Activated T-helper 17 cell treated with anti-CD3 and anti-CD28 coated beads, Interleukin-2, amount 50 U/mL, for 72 hours (primary cell): ENCODE data around the gene TTLL13. TPM values are rescaled to one million over a fixed set of nuclear protein-coding genes. Genes with fewer than 3 reads are reported as not detected.

ENCODE experiments used
- ATAC-seq: fragments of 150-1000 bp; cut with Tn5 transposase; replicated peaks from 2 replicates; pipeline ENCODE4 v1.10.0; 2021; ENCODE audit warnings: mild to moderate bottlenecking, moderate library complexity
- H3K27ac Mint-ChIP-seq: one replicate; pipeline ENCODE4 v1.8.0; 2022; ENCODE audit warnings: mixed read lengths
- H3K27me3 Mint-ChIP-seq: one replicate; pipeline ENCODE4 v1.8.0; 2022; ENCODE audit warnings: mixed read lengths
- H3K36me3 Mint-ChIP-seq: one replicate; pipeline ENCODE4 v1.8.0; 2022; ENCODE audit warnings: low read depth, mild to moderate bottlenecking, mixed read lengths
- H3K4me1 Mint-ChIP-seq: one replicate; pipeline ENCODE4 v1.8.0; 2022; ENCODE audit warnings: mixed read lengths
- H3K4me3 Mint-ChIP-seq: one replicate; pipeline ENCODE4 v1.8.0; 2022; ENCODE audit warnings: mild to moderate bottlenecking, mixed read lengths
- H3K9me3 Mint-ChIP-seq: one replicate; pipeline ENCODE4 v1.8.0; 2022; ENCODE audit warnings: mixed read lengths
- total RNA-seq, 2 donors: library from RNA; stranded (reverse); gene quantifications; one replicate each; pipeline ENCODE4 v1.2.3, GENCODE V29; 2022

Gene TTLL13
- total RNA-seq, 2 donors from 2014 or later, result 1.3 TPM; not detected in 1

DNA sequence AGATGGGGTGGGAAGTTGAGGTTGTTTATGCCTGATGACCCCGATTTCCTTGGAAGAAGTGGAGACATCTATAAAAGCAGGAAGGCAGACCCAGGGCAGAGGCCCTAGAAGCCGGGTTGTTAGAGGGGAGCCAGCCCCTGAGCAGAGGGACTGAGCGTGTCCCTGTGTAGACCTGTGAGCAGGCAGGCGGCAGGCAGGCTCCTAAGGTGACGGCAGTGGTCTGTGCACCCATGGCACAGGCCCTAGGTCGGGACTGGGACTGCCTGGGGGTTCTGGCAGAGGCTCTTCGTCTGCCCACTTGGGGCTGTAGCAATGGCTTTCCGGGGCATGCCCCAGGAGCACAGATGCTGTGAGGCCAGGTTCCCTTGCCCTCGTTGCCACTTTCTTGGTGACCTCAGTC lies 38.3 kb upstream of the TTLL13 start:
- Mint-ChIP-seq H3K4me1 (peaks cover 18% of the 10 kb centered on the region), H3K27me3 (no peaks in the 10 kb centered on the region), H3K4me3 (peak overlapping the region; percentile 69), H3K27ac (peak overlapping the region; percentile 81), H3K9me3 (no peaks in the 10 kb centered on the region), H3K36me3 (peaks cover 14% of the 10 kb centered on the region)
- no peak for ATAC-seq

DNA sequence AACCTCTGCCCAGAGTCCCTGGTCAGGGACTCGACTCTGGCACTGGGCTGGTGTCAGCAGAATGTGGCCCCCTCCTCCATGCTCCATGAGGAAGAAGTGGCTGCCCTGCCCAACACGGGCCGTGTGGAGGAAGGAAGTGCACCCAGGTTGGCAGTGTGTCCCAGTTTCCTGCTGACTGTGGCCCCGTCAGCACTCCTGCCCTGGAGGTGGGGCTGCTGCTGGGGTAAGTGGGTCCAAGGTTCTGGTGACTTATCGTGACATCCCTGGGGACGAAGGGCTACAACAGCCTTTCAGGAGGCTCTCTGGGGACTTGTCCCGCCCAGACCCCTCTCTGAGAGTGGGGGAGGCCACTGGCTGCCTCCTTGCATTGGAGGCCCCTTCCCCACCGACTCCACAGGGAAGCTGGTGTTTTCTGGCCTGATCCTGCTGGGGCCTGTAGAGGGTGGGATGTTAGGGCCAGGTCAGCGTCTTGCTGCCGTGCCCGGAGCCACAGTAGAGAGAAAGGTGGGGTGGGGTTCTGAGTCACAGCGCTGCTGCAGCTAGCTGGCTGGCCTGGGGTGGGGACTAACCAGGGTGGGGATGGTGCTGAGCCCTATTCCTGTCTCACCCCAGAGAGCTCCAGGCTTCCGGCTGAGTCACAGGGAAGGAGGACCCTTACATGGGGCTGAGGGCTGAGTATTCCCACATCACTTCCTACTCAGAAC lies 37.8 kb upstream of the TTLL13 start:
- no peak for ATAC-seq
- Mint-ChIP-seq H3K36me3 (peaks cover 19% of the 10 kb centered on the region), H3K27me3 (no peaks in the 10 kb centered on the region), H3K4me3 (no peak overlapping the region), H3K9me3 (no peaks in the 10 kb centered on the region), H3K4me1 (peaks cover 22% of the 10 kb centered on the region), H3K27ac (no peak overlapping the region)

DNA sequence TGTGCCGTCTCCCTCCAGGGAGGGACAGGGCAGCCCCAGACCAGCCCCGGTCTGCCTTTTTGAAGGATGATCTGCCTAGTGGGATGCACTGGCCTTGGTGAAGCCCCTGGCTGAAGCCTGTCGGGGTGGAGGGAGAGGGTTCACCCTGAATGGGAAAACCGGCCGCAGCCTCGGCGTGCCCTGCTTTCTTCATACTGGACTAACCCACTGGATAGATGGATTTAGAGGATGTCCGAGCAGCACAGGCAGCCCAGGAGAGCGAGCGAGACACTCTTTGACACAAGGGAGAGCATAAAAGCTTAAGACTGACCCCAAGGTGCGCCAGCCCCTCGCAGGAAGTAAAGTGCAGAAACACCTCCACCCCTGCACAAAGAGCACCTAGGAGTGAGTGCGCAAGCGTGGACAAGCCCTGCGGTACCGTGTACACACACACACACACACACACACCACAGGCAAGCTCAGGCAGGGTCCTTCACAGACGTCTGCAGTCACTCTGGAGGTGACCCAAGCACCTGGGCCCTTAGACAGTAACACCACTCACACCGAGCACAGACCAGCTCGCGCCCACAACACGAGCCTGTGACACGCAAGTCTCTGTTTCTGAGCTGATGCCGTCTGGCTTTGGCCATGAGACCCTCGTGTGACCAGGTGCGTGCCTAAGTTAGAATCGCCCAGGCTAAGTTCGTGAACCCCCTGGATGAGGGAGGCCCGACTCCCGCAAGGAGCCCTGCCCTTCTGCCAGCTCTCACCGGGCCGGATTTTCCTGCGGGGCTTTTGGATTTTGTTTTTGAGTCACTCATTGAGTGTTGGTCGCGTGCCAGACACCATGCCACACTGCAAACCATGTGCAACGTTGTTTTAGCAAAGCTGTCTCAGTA lies 36.9 kb upstream of the TTLL13 start:
- Mint-ChIP-seq H3K4me3 (no peak overlapping the region), H3K9me3 (no peaks in the 10 kb centered on the region), H3K27me3 (no peaks in the 10 kb centered on the region), H3K36me3 (peaks cover 19% of the 10 kb centered on the region), H3K27ac (no peak overlapping the region), H3K4me1 (peaks cover 22% of the 10 kb centered on the region)
- no peak for ATAC-seq

GRCh38 chr15:90213122-90213817 lies 36.1 kb upstream of the TTLL13 start:
- no peak overlapping the region for H3K4me3 Mint-ChIP-seq
- H3K27me3 Mint-ChIP-seq, result no peaks in the 10 kb centered on the region
- H3K36me3 Mint-ChIP-seq, result peaks cover 19% of the 10 kb centered on the region
- H3K4me1 Mint-ChIP-seq, result peaks cover 22% of the 10 kb centered on the region
- ATAC-seq, result no peak
- H3K27ac Mint-ChIP-seq, result no peak overlapping the region
- H3K9me3 Mint-ChIP-seq, result no peaks in the 10 kb centered on the region

- Mint-ChIP-seq H3K4me1 (peaks cover 26% of the 10 kb centered on the region), H3K27ac (no peak overlapping the region), H3K4me3 (no peak overlapping the region), H3K27me3 (no peaks in the 10 kb centered on the region), H3K9me3 (no peaks in the 10 kb centered on the region), H3K36me3 (peaks cover 22% of the 10 kb centered on the region)
- no peak for ATAC-seq
Observed at GRCh38 chr15:90213818-90214204, 35.5 kb upstream of the TTLL13 start.

DNA sequence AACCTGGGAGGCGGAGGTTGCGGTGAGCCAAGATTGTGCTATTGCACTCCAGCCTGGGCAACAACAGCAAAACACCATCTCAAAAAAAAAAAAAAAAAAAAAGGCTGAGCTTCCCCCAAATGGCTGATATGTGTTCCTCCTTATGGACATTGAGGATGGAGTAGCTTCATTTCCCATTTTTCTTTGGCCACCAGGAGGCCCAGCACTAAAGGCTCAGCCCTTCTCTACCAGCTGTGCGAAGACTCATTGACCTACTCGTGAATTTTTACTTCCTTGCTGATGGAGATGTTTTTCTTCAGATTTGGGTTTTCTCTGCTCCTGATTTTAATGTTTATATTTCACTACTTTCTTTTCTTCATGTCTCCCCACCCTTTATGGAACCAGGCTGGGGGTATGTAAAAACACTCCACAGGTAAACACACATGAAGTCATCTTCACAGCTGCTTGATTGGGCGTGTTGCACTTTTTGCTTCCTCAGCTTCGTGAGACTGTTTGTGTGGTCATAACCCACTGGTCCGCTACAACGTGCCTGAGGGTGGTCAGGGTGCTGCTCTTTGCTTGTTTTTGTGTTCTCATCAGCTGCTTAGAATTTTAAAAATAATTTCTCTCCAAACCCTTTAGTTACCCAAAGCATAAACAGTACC lies 34.7 kb upstream of the TTLL13 start:
- ATAC-seq, result no peak
- Mint-ChIP-seq H3K27ac (no peak overlapping the region), H3K4me1 (peaks cover 26% of the 10 kb centered on the region), H3K9me3 (no peaks in the 10 kb centered on the region), H3K36me3 (peaks cover 26% of the 10 kb centered on the region), H3K27me3 (no peaks in the 10 kb centered on the region), H3K4me3 (no peak overlapping the region)

DNA sequence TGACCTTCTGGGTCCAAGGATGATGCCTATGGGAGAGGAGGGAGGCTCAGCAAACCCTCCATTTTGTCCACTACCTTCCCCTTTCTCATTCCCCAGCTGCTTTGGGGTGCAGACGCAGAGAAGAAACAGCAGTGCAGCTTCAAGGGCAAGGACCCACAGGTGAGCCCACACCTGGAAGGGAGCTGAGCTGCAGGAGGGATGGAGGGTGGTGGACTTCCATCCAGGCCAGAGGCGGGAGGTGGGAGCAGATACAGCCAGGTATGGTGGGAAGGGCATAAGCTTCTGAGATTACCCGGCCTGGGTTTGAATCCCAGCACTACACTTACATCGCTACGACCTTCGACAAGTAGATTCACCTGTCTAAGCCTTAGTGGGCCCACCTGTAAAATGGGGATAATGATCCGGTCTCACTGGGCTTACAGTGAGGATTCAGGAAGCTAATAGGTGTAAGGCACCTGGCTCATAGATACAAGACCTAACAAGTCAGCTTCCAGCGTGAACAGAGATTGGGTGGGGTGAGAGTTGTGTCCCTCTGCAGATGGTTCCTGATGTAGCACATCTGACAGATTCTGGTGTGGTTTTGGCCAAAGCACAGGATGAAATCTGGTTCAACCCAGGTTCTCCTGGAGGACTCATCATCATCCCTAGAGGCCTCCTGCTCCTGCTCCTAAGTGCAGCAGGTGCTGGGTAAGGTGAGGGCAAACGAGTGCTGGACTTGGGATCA lies 31.5 kb upstream of the TTLL13 start:
- ATAC-seq, result no peak
- peaks cover 14% of the 10 kb centered on the region for H3K36me3 Mint-ChIP-seq
- H3K4me3 Mint-ChIP-seq, result no peak overlapping the region
- H3K9me3 Mint-ChIP-seq, result no peaks in the 10 kb centered on the region
- H3K27ac Mint-ChIP-seq, result peak overlapping the region; percentile 88
- peaks cover 13% of the 10 kb centered on the region for H3K4me1 Mint-ChIP-seq
- no peaks in the 10 kb centered on the region for H3K27me3 Mint-ChIP-seq

- no peaks in the 10 kb centered on the region for H3K27me3 Mint-ChIP-seq
- no peak overlapping the region for H3K4me3 Mint-ChIP-seq
- peak overlapping the region; percentile 88 for H3K27ac Mint-ChIP-seq
- peak; percentile 63 for ATAC-seq
- peaks cover 29% of the 10 kb centered on the region for H3K36me3 Mint-ChIP-seq
- peaks cover 13% of the 10 kb centered on the region for H3K4me1 Mint-ChIP-seq
- no peaks in the 10 kb centered on the region for H3K9me3 Mint-ChIP-seq
Observed at GRCh38 chr15:90219421-90220141, 29.8 kb upstream of the TTLL13 start.

DNA sequence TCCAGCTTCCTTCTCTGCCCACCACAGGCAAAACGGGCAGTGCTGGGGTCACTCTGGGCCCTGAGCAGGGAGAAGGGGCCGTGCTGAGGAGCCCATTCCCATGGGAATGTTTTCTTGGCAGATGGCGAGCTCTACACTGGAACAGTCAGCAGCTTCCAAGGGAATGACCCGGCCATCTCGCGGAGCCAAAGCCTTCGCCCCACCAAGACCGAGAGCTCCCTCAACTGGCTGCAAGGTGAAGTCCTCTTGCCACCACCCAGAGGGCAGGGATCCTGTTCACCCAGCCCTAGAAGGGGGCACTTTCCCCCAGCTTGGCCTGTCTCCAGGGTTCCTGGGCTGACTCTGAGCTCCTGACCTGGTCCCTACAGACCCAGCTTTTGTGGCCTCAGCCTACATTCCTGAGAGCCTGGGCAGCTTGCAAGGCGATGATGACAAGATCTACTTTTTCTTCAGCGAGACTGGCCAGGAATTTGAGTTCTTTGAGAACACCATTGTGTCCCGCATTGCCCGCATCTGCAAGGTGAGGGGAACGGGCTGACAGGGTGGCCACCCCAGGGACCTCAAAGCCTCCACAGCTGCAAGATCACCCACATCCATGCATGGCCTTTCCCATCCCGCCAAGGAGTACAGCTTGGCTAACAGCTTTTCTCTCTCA lies 28.0 kb upstream of the TTLL13 start:
- peak; percentile 42 for ATAC-seq
- Mint-ChIP-seq H3K27ac (no peak overlapping the region), H3K27me3 (no peaks in the 10 kb centered on the region), H3K9me3 (no peaks in the 10 kb centered on the region), H3K36me3 (peaks cover 39% of the 10 kb centered on the region), H3K4me1 (peaks cover 10% of the 10 kb centered on the region), H3K4me3 (no peak overlapping the region)

DNA sequence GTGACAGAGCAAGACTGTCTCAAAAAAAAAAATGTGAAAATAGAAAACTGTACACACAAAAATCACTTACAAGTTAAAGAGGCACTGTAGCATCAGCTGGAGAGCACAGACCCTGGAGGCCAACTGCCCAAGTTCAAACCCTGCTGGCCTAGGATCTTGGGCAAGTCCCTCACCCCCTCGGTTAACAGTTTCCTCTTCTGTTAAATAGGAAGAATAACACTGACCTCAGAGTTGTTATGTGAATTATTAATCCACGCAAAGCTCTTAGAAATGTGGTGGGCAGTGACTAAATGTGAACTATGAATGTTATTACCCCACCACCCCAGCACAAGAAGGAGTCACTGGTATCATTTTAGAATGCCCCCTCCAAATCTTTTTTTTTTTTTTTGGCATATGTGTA lies 26.8 kb upstream of the TTLL13 start:
- Mint-ChIP-seq H3K4me3 (no peak overlapping the region), H3K27ac (no peak overlapping the region), H3K4me1 (peaks cover 9% of the 10 kb centered on the region), H3K27me3 (no peaks in the 10 kb centered on the region), H3K36me3 (peaks cover 46% of the 10 kb centered on the region), H3K9me3 (no peaks in the 10 kb centered on the region)
- ATAC-seq, result no peak

DNA sequence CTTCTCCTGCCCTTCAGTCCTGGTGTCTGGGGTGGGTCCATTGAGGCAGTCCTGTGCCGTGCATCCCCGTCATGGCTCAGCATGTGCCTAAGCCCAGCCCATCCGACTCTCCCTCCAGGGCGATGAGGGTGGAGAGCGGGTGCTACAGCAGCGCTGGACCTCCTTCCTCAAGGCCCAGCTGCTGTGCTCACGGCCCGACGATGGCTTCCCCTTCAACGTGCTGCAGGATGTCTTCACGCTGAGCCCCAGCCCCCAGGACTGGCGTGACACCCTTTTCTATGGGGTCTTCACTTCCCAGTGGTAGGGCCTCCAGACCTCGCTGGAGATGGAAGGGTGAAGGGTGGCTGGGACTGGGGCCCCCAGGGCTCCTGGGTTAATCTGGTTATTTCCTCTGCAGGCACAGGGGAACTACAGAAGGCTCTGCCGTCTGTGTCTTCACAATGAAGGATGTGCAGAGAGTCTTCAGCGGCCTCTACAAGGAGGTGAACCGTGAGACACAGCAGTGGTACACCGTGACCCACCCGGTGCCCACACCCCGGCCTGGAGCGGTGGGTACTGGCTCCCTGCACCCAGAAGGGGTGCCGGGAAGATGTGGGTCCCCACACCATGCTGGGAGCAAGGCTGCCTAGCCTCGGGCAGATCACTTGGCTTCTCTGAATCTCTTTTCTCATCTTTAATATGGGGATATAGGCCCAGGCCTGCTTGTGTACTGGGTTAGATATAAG lies 25.8 kb upstream of the TTLL13 start:
- no peak for ATAC-seq
- Mint-ChIP-seq H3K4me1 (peaks cover 7% of the 10 kb centered on the region), H3K27ac (no peak overlapping the region), H3K36me3 (peaks cover 48% of the 10 kb centered on the region), H3K9me3 (no peaks in the 10 kb centered on the region), H3K4me3 (no peak overlapping the region), H3K27me3 (no peaks in the 10 kb centered on the region)

DNA sequence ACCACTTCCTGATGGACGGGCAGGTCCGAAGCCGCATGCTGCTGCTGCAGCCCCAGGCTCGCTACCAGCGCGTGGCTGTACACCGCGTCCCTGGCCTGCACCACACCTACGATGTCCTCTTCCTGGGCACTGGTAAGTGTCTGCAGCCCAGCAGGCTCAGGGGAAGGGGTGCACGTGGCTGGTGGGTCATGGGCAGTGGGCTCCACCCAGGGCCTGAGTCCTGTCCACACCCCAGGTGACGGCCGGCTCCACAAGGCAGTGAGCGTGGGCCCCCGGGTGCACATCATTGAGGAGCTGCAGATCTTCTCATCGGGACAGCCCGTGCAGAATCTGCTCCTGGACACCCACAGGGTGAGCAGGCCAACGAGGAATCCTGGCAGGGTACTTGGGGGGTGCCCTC lies 24.3 kb upstream of the TTLL13 start:
- Mint-ChIP-seq H3K4me1 (no peaks in the 10 kb centered on the region), H3K9me3 (no peaks in the 10 kb centered on the region), H3K27ac (no peak overlapping the region), H3K36me3 (peaks cover 54% of the 10 kb centered on the region), H3K27me3 (no peaks in the 10 kb centered on the region), H3K4me3 (no peak overlapping the region)
- ATAC-seq, result no peak
